NCI-H2196 (cell line): Measurements from ENCODE around the gene NRN1.

Experiments
- DNase-seq: peaks from one replicate; lab custom pipeline; 2025; ENCODE audit not compliant: unreplicated experiment; lab: John Stamatoyannopoulos, UW

The NRN1 gene

DNA sequence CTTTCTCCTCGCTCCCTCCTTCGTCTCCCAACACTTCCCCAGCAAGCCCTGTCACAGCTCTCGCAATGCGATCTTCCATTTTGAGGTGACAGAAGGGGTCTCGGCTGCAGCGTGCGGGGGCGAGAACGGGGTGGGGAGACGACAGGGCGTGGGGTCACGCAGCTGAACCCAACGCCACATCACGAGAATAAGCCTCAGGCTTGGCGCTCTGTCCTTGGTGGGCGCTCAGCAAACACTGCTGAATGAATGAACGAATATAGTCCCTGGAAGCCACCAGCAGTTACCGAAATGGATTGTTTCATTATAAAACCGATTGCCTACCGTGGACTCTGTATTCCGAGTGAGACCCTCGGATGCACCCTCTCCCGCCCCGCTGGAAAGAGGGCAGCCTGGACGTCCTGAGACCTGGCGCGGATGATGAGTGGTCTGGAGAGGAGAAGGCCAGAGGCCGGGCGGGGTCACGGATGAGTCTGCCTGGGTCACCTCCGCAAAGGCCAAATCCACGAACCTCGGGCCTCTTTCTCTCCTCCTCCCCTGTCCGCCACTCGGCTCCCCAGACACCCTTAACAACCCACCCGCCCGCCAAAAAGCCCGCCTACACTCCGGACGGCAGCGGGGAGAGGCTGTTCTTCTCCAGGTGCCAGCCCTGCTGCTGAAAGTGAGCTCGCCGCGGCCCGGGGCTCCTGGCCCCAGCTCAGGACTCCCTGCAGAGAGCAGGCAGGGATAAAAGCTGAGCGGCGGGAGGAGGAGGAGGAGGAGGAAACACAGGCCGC is 3.7 kb downstream of the NRN1 start:
- DNase-seq, result no peak

DNA sequence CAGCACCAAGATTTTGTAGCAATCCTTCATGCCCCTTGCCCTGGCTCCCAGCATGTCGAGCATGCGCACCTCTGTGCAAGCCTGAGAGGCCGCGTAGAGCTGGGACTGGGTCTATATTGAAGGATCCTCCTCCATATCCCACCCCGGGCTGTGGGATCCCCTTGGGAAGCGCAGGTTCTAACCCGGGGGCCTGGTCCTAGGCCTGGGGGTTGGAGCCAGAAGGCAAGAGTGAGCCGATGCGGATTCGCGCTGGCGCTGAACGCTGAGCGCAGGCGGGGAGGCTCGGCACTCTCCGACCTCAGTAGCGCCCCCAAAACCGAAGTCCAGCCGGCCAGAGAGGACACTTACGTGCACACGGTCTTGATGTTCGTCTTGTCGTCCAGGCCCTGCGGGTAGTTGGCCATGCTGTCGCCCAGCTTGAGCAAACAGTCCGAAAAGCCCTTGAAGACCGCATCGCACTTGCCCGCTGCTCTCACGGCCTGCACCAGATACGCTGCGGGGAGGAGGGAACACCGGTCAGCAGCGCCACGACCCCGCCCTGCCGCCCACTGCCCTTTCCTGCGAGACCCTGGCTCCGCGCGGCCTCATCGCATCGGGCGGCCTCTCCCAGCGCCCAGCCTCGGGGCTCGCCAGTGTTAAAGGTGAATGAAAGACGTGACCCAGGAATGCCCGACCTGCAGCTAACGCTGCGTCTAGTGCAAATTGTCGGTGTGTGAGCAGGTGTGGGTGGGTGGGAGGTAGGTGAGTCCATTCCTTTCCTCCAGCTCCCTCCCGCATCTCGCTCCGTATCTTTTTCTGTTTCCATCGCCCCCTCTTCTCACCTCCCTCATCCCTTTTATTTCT is 4.5 kb downstream of the NRN1 start:
- DNase-seq, result no peak

DNA sequence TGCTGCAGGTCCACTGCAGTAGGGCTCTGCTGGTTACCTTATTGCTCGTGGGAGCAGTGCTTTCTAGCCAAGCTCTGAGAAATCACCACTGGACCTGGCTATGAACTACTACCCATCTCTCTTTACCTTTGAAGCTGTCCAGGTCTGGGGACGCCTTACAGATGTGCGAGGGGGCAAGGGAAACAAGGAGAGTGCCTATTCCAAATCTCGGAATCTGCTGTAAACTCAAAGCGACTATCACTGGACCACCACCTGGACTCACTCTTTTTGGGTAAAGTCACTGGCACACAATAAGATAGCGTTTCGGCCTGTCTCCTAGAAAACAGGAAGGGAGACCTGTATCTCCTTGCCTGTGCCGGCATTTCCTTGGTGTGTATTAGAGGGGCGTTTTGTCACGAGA is 5.3 kb downstream of the NRN1 start:
- no peak for DNase-seq

DNA sequence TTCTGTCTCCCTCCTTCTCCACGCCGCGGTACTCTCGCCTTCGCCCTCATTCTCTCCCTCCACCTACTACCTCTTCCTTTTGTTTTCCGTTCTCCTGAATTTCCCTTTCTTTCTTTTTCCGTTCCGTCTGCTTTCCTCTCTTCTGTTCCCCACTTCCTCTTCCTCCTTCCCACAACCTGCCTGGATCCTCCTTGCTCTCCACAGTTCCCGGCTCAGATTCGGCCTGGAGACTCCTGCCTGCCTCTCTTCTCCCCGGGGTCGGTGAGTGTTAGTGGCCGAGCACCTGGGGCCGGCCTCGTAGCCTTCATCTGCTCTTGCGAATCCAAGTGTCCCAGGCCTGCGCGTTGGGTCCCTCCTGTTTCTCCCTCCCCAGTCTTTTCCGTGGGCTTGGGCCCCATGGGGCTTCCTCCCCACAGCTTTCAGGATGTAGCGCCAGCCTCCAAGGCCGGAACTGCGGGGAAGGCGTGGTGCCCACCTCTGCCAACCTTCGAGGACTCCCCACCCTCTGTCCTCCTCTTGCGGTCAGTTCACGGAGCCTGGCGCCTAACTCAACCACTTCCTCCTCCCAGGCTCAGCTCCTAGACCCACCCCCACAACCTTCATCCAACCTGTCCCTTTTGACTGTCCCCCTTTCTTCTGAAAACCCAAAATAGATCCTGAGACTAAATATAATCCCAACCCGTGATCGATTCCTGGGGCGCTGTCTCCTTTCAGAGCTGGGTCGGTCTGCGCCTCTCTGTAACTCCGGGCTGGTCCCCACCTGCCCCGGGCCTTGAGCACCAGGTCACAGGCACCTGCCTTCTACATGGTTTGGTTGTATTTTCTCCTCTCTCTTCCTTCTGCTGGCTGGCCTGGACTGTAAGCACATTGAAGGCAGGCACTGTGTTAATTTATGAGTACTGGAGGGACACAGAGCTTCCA is 6.8 kb downstream of the NRN1 start:
- DNase-seq, result no peak

DNA sequence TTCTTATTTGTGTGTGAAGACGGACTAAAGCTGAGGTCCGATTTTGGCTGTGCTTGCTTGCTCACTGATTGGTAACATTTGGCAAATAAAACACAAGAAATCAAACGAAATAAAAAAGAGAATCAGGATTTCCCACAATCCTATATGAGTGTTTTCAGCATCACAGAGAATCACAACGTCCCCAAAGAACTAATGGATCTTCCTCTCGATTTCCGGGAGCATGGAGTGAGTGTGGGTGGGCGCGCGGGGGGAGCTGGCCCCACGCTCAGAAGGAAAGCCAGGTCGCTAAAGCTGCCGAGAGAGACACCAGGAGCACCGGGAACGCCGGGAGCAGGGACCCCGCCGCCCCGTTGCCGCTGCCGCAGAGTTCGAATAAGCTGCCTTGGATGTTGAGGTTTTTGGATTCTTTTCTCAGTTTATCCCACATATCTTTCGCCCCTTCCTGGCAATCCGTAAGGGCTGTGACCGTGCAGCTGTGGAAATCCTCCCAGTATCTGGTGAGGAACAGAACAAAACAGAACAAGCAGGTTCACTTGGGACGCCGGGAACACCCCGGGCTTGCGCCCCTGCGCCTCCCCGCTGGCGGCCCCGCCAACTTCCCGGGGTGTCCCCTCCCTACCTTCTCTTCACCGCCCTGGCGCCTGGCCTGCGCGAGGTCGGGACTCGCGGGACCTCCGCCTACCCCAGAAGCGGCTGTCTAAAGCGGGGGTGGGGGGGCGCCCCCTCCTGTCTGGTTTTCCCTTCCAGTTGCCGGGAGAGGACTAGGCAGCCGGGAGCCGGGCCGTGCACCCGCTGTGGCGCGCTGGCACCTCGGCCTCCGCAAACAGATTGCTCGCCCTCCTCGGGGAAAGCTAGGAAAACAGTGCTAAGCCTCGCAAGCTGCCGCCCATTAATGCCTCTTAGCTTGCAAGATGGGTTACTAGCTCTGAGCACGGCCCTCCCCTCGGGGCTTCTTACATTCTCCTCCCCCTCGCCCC is 7.7 kb downstream of the NRN1 start:
- no peak for DNase-seq

DNA sequence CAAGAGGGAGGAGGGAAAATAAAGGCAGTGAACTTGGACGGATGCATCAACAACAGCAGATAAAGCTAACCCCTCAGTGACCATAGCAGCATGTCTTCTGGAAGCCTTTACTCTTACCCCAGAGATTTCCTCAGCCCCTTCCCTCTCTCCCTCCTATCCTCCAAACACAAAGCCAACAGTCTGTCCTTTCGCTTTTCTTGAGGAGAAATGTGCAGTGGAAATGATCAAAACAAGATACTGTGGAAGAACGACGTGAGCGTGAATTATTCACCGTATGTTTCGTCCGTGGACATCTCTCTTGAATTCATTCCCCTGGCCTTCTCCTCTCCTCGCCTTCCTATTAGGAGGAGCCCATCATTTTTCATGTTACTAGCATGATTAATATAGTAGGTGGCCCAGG is 8.5 kb downstream of the NRN1 start:
- DNase-seq, result no peak

DNA sequence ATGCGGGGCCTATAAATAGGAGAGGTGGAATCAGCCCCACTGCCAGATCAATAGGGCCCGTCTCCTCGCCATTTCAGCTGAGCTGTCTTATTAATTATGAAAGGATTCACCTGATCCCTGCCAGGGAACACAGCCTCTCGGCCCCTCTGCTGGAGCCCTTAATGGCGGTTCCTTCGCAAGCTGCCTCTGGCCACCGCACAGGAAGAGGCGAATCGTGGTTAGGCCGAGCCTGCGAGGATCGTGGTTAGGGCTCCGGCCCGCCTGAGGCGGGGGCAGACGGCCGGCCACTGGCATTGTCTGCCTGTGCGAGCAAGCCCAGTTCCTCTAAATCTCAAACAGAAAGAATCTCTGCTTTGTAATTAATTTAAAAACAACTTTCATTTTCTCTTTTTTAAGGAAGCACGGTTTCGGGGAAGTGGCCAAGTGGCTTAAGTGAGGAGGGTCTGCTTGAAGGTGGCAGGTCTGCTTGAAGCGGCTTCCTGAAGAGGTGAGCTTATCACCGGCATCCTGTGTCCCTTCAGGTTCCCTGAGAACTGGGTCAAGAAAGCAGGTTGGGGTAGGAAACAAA is 9.2 kb downstream of the NRN1 start:
- DNase-seq, result no peak

DNA sequence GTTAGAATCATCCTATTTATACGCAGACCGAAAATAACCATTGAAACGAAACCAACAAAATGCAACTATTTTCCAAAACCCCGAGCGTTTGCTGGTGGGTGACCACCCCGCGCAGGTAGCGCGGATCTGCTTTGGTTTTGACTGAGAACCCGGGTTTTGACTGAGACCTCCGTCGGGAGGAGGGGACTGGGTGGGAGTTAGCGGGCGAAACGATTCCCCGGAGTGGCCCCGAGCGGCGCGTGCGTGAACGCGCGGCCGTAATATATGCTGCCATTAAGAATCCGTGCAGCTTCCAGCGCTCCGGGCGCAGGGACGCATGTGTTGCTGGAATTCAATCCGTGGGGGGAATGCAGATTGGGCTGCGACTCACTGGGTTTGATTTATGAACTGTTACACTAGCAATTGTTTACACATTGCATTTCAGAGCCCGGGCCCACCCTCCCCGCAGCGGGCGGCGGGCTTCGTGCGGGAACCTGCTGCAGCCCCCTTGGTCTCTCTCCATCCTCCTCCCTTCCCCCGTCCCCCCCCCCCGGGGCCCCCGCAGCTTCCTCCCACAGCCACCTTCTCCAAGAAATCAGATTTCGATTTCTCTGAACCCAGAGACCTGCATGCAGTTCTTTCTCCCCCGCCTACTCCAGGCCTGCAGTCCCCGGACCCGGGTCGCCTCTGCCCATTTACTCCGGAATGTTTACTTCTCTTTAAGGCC is 9.9 kb downstream of the NRN1 start:
- DNase-seq, result peak; percentile 15

DNA sequence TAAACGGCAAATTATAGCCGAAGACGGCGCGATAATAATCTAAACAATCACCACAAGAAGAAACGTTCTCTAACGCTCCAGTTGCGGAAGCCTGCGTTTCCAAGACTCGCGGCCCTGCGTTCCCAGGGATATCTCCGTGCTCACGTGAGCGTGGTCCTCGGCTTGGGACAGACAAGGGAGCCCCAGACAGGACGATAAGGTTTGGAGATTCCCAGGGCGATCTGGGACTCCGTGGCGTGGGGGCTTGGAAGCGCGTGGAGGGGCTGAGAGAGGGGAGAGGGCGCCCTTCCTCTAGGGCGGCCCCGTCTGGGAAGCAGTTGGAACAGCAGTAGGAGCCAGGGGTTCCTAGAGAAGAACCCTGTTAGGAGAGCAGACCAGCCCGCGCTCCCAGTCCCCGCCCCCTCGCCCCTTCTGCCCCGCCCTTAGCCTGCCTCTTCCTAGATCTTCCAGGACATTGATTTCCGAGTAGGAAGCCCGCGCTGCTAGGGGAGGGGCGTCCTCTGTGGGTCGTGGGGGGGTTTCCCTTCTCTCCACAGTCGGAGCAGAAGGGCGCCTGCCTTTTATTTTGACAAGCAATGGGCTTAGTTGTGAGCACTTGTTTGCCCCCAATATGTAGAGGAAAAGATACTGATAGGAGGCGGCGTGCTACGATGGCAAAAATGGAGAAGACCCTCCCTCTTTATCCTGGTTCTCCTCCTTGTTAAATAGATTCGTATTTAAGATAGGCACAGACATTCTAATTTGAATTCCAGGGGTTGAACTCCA is 10.6 kb downstream of the NRN1 start:
- no peak for DNase-seq

DNA sequence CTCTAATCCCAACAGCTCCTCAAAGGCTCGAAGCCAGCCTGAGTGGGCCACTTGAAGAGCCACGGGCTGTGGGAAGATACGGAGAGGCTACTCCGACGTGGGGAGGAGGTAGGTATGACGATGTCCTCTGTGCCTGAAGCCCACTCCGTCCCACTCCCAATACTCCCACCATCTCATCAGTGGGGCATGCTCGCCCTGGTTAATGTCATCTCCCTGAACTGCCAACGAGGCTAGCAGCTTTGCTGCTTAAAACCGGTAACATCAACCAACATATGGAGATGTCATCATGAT is 11.1 kb downstream of the NRN1 start:
- no peak for DNase-seq

DNA sequence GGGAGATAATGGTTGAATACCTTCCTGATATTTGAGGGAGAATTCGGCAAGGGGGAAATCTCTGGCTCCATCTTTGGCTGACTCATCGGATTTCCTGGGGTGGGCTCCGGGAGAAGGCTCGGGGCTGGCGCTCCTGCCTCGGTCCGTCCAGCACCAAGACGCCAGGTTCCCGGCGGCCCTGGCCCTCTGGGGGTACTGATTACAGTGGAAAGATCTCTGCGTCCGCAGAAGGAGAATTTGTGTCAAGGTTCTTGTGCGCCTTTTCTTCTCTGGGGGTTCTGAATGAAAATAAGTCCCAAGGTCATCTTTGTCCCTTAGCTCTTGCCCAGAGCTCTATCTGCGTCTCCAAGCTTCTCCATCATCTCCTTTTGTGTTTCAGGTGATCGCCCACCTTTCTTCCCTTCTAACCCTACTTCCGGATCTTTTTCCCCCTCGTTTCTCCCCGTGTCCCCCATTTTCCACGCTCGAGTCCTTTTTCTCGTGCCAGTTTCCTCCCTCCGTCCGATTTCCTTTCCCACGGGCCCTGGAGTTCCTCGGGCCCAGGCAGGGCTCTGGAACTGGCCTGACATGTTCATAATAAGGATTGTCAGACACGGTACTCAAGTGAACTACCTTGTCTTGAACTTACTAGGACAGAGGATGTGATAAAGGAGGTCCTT is 11.6 kb downstream of the NRN1 start:
- DNase-seq, result no peak

DNA sequence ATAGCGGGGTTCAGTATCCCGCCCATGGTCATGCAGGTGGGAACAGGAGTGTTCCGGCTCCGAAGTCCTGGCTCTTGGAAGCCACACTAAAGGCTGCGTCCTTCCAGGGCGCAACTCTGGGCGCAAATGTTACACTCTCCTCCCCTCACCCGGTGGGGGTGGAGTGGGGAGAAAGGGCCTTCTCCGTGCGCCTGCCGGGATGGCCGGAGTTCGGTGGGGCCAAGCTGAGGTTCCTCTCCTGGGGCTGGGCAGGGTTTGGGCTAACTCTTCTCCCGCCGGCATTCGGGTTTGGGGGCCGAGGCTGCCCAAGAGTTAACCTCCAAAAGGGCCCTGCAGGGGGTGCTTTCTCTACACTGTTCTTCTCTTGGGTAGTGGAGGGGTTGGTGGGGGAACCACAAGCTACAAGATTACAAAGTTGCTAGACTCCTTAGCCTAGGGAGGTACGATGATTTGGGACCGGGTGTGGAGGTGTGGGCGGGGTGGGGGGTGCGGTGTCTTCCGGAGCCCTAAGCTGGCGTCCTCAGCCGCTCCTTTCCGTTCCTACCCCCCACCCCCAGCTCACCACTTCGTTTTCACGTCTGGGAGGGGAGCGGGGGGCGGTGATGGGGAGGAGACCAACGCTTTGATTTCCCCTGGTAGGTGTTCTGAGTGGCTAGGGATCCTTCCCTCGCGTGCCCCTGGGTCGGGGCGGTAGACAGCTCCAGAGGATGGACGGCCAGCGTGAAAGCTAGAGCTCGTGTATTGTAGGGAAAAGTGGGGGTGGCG is 12.3 kb downstream of the NRN1 start:
- DNase-seq, result no peak

DNA sequence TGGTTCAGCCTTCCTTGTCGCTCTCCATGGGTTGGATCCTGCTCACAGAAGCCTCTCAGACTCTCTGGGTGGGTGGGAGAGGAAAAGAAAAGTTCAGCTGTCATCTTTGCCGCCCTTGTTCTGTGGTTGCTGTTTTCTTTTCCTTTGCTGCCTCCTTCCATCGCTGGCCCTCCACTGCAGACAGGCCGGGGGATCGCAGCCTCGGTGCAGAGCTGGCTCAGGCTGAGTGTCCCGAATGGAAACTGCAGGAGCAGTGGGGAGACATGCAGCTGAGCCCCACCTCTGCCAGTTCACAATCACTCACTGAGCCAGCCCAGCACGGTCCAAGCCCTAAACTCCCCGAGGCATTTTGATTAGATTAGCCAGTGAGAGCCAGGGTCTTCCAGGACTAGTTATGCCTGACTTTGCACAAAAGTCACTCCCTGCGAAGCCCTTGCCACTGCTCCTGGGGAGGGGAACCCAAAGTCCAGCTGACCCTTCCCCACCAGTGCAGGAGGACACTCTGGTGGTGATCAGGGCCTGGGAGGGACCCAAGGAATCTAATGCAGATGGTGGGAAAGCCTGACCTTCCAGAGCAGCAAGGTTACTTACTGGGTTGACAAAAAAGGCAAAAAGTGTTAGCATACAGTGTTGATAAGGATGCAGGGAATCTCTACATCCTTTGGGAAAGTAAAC is 14.0 kb downstream of the NRN1 start:
- no peak for DNase-seq

DNA sequence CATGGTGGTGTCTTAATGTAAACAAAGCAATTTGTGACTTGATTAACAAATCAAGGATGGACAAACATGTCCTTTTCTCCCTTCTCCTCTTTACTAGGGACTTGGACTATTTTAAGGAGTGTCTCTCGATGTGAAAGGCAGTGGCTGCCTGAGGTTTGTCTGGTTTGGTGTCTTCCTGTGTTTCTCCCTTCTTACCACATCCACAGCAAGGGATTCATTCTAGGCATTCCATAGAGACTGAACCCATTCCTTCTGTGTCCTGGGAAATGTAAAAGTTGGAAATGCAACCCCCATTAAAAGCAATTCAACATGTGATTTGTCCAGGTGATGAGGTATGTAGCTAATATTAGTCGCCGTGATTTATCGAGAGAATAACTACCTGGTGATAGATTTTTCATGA is 15.9 kb downstream of the NRN1 start:
- DNase-seq, result no peak

DNA sequence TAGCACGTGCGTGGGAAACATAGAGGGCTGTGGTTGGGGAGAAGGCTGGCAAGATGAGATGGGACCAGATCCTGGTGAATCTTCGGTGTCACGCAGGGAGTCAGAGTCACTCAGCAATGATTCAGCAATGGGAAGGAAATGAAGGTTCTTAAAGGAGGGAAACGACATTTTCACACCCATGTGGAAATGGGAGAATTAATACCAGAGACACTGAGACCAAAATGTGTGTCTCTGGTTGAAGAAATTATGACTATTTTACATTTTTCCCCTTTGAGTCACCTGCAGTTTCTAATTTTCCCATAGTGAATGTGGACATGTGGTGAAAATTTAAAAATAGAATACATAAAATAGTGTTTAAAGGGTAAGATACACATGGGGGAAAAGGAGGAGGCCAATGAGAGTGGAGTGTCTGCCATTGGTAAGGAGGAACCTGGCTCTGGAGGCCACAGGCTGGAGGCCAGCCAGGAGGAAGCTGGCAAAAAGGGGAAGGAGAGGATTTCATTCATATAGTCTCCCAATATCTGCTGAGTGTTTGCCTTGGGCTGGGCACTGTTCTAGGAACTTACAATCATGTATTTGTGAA is 17.5 kb downstream of the NRN1 start:
- DNase-seq, result no peak

DNA sequence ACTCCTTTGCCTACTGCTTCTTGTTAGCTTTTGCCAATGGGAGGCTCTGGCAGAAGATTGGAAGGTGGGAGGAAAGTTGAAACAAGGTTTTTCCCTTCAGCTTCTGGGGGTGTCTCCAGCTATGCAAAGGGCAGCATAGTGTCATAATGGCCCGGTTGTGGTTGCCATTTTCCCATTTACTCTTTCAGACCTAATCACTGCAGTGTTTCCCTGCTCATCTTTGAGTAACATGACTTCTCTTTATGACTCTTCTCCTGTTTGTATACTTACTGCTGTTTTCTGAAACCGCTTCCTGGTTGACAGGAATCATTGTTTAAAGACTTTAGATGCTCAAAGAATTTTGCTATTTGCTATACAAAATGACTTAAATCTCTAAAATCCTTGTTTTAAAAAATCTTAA is 19.9 kb downstream of the NRN1 start:
- DNase-seq, result no peak
